ENCODE results near the gene AGAP2.

Gene AGAP2

DNA sequence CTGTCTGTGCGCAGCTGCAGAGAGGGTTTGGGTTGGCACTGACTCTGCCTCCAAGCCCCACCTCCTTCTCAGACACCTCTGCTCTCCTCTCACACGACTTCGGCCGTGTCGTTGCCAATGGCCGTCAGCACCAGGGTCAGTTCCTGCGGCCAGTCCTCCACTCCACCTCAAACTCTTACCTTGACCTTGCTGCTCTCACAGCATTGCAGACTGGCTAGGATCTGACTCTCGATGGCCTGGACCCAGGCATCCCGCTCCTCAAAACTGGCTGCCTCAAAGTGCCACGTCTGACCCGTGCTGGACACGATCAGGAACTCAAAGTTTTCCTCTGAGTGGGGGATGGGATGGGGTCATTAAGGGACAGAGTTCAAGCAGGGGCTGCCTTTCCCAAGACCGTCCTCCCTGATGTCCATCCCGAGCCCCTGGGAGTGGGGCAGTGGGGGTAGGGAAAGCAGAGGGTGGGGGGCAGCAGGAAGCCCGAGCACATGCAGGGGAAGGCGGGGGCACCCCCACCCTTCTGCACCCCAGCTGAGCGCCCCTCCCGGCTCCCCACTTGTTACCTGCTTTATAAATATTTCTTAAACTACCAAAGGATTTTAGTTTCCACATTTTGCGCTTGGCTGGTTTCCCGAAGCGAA, 10.7 kb downstream of the AGAP2 start:
- WGBS (ENCODE audit: extremely low coverage, insufficient coverage, insufficient read length): no CpG with 5 or more reads among the region's 21 CpGs
- Histone ChIP-seq H2BK12ac (ENCODE audit: low read length) (no peak overlapping the region), H2BK5ac (ENCODE audit: low read depth, low read length, poor library complexity) (no peak overlapping the region), H3K4me3 (ENCODE audit: low read depth, low read length) (no peak overlapping the region), H3K4me2 (ENCODE audit: low read length) (no peak overlapping the region), H3K4ac (ENCODE audit: low read depth, low read length) (no peak overlapping the region), H3K4me1 (ENCODE audit: control insufficient read depth in 1 of 2, insufficient read depth in 2 of 2, low read length in 2 of 2) (peaks cover 7 to 12% of the 10 kb centered on the region in 2 experiments), H4K8ac (ENCODE audit: low read depth, low read length) (no peak overlapping the region), H4K91ac (ENCODE audit: low read depth, low read length) (no peak overlapping the region), H2BK120ac (ENCODE audit: insufficient read depth, low read length, poor library complexity) (no peak overlapping the region), H2AFZ (ENCODE audit: insufficient read depth, low read length, poor library complexity) (no peak overlapping the region), H3K36me3 (ENCODE audit: control insufficient read depth in 1 of 2, insufficient read depth in 2 of 2, low read length in 2 of 2) (no peaks in the 10 kb centered on the region), H3K9me3 (ENCODE audit: insufficient read depth, low read depth, low read length) (peaks cover 18% of the 10 kb centered on the region), H3K79me2 (ENCODE audit: control insufficient read depth, insufficient read depth, low read length, poor library complexity) (no peaks in the 10 kb centered on the region), H3K79me1 (ENCODE audit: low read length) (no peaks in the 10 kb centered on the region), H3K27me3 (ENCODE audit: insufficient read depth, low read length) (peaks cover 28% of the 10 kb centered on the region), H3K27ac (ENCODE audit: low read depth, low read length) (no peak overlapping the region), H2AK5ac (ENCODE audit: low read length) (no peak overlapping the region), H3K14ac (ENCODE audit: low read length) (no peak overlapping the region), H3K9ac (ENCODE audit: low read length) (no peak overlapping the region), H3K18ac (ENCODE audit: low read length) (no peak overlapping the region), H4K12ac (ENCODE audit: low read depth, low read length) (no peak overlapping the region), H3K23ac (ENCODE audit: low read length) (no peak overlapping the region)
- peak; percentile 22 to 66 for DNase-seq

DNA sequence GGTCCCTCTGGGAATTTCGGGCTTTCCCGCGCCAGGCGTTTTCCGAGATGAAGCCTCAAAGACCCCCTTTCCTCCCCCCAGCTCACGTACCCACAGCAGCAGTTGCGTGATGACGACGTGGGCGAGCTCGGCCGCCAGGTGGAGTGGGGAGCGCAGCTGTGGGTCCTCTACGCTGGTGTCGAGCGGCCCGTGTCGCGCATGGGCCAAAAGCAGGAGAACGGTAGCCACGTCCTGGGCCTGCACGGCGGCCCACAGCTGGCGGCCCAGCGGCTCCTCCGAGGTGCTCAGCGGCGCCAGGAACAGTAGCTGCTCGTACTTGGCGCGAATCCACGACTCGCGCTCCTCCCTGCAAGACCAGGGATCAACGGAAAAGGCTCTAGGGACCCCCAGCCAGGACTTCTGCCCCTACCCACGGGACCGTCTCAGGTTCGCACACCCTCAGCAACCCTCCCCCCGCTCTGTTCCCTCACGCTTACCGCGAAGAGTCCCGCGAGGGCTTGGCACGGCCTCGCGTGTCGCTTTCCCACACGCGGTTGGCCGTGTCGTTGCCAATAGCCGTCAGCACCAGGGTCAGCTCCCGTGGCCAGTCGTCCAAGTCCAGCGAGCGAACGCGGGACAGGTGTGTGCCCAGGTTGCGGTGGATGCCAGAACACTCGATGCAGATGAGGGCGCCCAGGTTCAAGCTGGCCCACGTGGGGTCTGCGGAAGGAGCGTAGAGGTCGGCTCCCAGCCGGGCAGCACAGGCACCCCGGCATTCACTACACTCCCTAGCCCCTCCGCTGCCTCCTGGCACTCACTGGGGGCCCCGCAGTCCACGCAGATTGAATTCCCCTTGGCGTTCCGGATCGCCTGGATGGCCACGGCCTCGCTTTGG, 11.4 kb downstream of the AGAP2 start:
- no peak overlapping the region for H3K9ac ChIP-seq (ENCODE audit: low read length)
- no peak overlapping the region for H3K27ac ChIP-seq (ENCODE audit: low read depth, low read length)
- no peak overlapping the region for H2AFZ ChIP-seq (ENCODE audit: insufficient read depth, low read length, poor library complexity)
- H3K79me2 ChIP-seq (ENCODE audit: control insufficient read depth, insufficient read depth, low read length, poor library complexity): no peaks in the 10 kb centered on the region
- H4K91ac ChIP-seq (ENCODE audit: low read depth, low read length): no peak overlapping the region
- H2AK5ac ChIP-seq (ENCODE audit: low read length): no peak overlapping the region
- no CpG with 5 or more reads among the region's 76 CpGs for WGBS (ENCODE audit: extremely low coverage, insufficient coverage, insufficient read length)
- H3K18ac ChIP-seq (ENCODE audit: low read length): no peak overlapping the region
- H3K79me1 ChIP-seq (ENCODE audit: low read length): no peaks in the 10 kb centered on the region
- no peak overlapping the region for H3K23ac ChIP-seq (ENCODE audit: low read length)
- H3K14ac ChIP-seq (ENCODE audit: low read length): no peak overlapping the region
- no peak overlapping the region for H2BK120ac ChIP-seq (ENCODE audit: insufficient read depth, low read length, poor library complexity)
- H2BK12ac ChIP-seq (ENCODE audit: low read length): no peak overlapping the region
- H3K9me3 ChIP-seq (ENCODE audit: insufficient read depth, low read depth, low read length): peaks cover 18% of the 10 kb centered on the region
- no peak overlapping the region for H3K4ac ChIP-seq (ENCODE audit: low read depth, low read length)
- H4K8ac ChIP-seq (ENCODE audit: low read depth, low read length): no peak overlapping the region
- H3K36me3 ChIP-seq (ENCODE audit: control insufficient read depth in 1 of 2, insufficient read depth in 2 of 2, low read length in 2 of 2): no peaks in the 10 kb centered on the region
- peak; percentile 23 to 63 for DNase-seq
- no peak overlapping the region for H3K4me3 ChIP-seq (ENCODE audit: low read depth, low read length)
- H2BK5ac ChIP-seq (ENCODE audit: low read depth, low read length, poor library complexity): no peak overlapping the region
- no peak overlapping the region for H4K12ac ChIP-seq (ENCODE audit: low read depth, low read length)
- H3K4me2 ChIP-seq (ENCODE audit: low read length): peak overlapping the region; percentile 60
- peaks cover 26% of the 10 kb centered on the region for H3K27me3 ChIP-seq (ENCODE audit: insufficient read depth, low read length)
- H3K4me1 ChIP-seq (ENCODE audit: control insufficient read depth in 1 of 2, insufficient read depth in 2 of 2, low read length in 2 of 2): peaks cover 7 to 12% of the 10 kb centered on the region in 2 experiments

DNA sequence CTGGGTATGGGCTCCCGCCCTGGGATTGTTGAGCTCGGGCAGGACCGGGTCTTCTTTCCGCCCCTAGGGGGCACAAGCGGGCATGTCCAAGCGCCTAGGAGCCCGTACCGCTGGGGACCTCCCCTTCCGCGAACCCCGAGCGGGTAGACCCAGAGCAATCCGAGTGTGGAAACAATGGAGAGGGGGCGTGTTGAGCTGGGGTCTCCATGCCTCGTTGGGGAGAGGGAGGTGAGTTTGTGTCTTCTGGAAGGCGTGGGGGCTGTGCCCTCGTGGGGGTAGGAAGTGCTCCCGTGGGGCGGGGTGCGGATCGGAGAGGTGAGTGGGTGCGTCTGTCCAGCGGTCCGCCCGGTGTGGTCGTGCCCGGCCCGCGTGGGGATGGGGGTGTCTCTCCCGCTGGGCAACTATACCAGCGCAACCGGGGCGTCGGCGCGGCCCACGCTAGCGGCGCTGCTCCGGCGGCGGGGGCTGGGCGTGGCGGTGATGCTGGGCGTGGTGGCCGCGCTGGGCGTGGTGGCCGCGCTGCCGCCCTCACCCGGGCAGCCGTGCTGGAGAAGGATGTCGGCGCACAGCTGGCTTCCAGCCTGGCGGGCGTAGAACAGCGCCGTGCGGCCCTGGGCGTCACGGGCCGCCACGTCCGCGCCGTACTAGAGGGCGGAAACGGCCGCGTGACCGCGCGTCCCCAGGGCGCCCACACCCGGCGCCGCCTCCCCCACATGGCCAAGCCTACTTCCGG, 12.2 kb downstream of the AGAP2 start:
- Histone ChIP-seq H3K79me1 (ENCODE audit: low read length) (no peaks in the 10 kb centered on the region), H3K9me3 (ENCODE audit: insufficient read depth, low read depth, low read length) (peaks cover 19% of the 10 kb centered on the region), H3K9ac (ENCODE audit: low read length) (no peak overlapping the region), H3K4ac (ENCODE audit: low read depth, low read length) (no peak overlapping the region), H3K14ac (ENCODE audit: low read length) (no peak overlapping the region), H3K36me3 (ENCODE audit: control insufficient read depth in 1 of 2, insufficient read depth in 2 of 2, low read length in 2 of 2) (peaks cover 3 to 5% of the 10 kb centered on the region in 2 experiments), H3K79me2 (ENCODE audit: control insufficient read depth, insufficient read depth, low read length, poor library complexity) (no peaks in the 10 kb centered on the region), H2BK5ac (ENCODE audit: low read depth, low read length, poor library complexity) (no peak overlapping the region), H4K12ac (ENCODE audit: low read depth, low read length) (no peak overlapping the region), H2AFZ (ENCODE audit: insufficient read depth, low read length, poor library complexity) (no peak overlapping the region), H3K18ac (ENCODE audit: low read length) (no peak overlapping the region), H3K4me3 (ENCODE audit: low read depth, low read length) (peak overlapping the region; percentile 55), H3K27ac (ENCODE audit: low read depth, low read length) (no peak overlapping the region), H3K23ac (ENCODE audit: low read length) (no peak overlapping the region), H2BK120ac (ENCODE audit: insufficient read depth, low read length, poor library complexity) (no peak overlapping the region), H3K27me3 (ENCODE audit: insufficient read depth, low read length) (peaks cover 26% of the 10 kb centered on the region), H3K4me1 (ENCODE audit: control insufficient read depth in 1 of 2, insufficient read depth in 2 of 2, low read length in 2 of 2) (peaks cover 7 to 12% of the 10 kb centered on the region in 2 experiments), H2AK5ac (ENCODE audit: low read length) (no peak overlapping the region), H4K91ac (ENCODE audit: low read depth, low read length) (no peak overlapping the region), H4K8ac (ENCODE audit: low read depth, low read length) (no peak overlapping the region), H3K4me2 (ENCODE audit: low read length) (peak overlapping the region; percentile 60), H2BK12ac (ENCODE audit: low read length) (no peak overlapping the region)
- DNase-seq: peak in 1 of 2 donors; percentile 48
- no CpG with 5 or more reads among the region's 79 CpGs for WGBS (ENCODE audit: extremely low coverage, insufficient coverage, insufficient read length)

DNA sequence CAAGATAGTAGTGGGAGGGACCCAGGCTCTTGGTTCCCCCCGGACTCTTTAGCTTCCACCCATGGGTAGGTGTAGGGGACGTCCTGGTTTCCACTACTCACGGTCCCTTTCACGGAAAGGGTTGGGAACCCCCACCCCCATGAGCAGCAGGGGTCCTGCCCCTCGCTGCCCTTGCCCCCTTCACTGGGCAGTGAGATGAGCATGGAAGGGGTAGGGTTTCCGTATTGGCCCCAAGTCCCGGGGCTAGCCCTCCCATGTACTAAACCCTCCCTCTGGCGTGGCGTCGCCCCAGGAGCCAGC, 12.7 kb downstream of the AGAP2 start:
- H2BK12ac ChIP-seq (ENCODE audit: low read length): no peak overlapping the region
- peaks cover 6 to 10% of the 10 kb centered on the region in 2 experiments for H3K36me3 ChIP-seq (ENCODE audit: control insufficient read depth in 1 of 2, insufficient read depth in 2 of 2, low read length in 2 of 2)
- H3K4me2 ChIP-seq (ENCODE audit: low read length): peak overlapping the region; percentile 60
- H3K14ac ChIP-seq (ENCODE audit: low read length): no peak overlapping the region
- peaks cover 19% of the 10 kb centered on the region for H3K9me3 ChIP-seq (ENCODE audit: insufficient read depth, low read depth, low read length)
- no peak overlapping the region for H2AK5ac ChIP-seq (ENCODE audit: low read length)
- no peak for DNase-seq
- no peak overlapping the region for H3K4me3 ChIP-seq (ENCODE audit: low read depth, low read length)
- no peak overlapping the region for H2AFZ ChIP-seq (ENCODE audit: insufficient read depth, low read length, poor library complexity)
- no peak overlapping the region for H3K18ac ChIP-seq (ENCODE audit: low read length)
- no peak overlapping the region for H4K12ac ChIP-seq (ENCODE audit: low read depth, low read length)
- H3K9ac ChIP-seq (ENCODE audit: low read length): no peak overlapping the region
- H3K4me1 ChIP-seq (ENCODE audit: control insufficient read depth in 1 of 2, insufficient read depth in 2 of 2, low read length in 2 of 2): peaks cover 7 to 12% of the 10 kb centered on the region in 2 experiments
- H3K4ac ChIP-seq (ENCODE audit: low read depth, low read length): no peak overlapping the region
- H3K79me1 ChIP-seq (ENCODE audit: low read length): no peaks in the 10 kb centered on the region
- WGBS (ENCODE audit: extremely low coverage, insufficient coverage, insufficient read length): no CpG with 5 or more reads among the region's 10 CpGs
- peaks cover 26% of the 10 kb centered on the region for H3K27me3 ChIP-seq (ENCODE audit: insufficient read depth, low read length)
- no peak overlapping the region for H4K8ac ChIP-seq (ENCODE audit: low read depth, low read length)
- no peak overlapping the region for H3K27ac ChIP-seq (ENCODE audit: low read depth, low read length)
- H3K23ac ChIP-seq (ENCODE audit: low read length): no peak overlapping the region
- no peak overlapping the region for H4K91ac ChIP-seq (ENCODE audit: low read depth, low read length)
- H3K79me2 ChIP-seq (ENCODE audit: control insufficient read depth, insufficient read depth, low read length, poor library complexity): no peaks in the 10 kb centered on the region
- no peak overlapping the region for H2BK120ac ChIP-seq (ENCODE audit: insufficient read depth, low read length, poor library complexity)
- no peak overlapping the region for H2BK5ac ChIP-seq (ENCODE audit: low read depth, low read length, poor library complexity)

All from trophoblast cell (in vitro differentiated cells and primary cell).